HepG2 (cell line): ENCODE results near the gene HSD11B1L. TPM values are rescaled to one million over a fixed set of nuclear protein-coding genes. Genes with fewer than 3 reads are reported as not detected.

Source experiments
- ATAC-seq: fragments of 200-7000 bp; cut with Tn5 transposase; 3 replicates; pipeline ENCODE4 v1.9.1; 2020; ENCODE audit warnings: mild to moderate bottlenecking, moderate library complexity
- BruUV-seq: library from RNA; stranded (reverse); fragments of 400-500 nt; replicated peaks from 2 replicates; lab custom pipeline; 2021; lab: Mats Ljungman, UMichigan
- CTCF ChIA-PET: fragments of 300-600 bp; formaldehyde crosslinking; extraction: SDS; loops from one replicate; lab custom pipeline; 2021; ENCODE audit warnings: low total read pairs, inconsistent platforms, low intra/inter-chr PET ratio; lab: Yijun Ruan, JAX
- POLR2A ChIA-PET: fragments of 350-600 bp; sonication (Branson Sonifier 250); formaldehyde crosslinking; loops from one replicate; lab custom pipeline; 2020; ENCODE audit warnings: antibody characterized with exemption, inconsistent platforms; lab: Yijun Ruan, JAX
- DNase-seq: peaks from one replicate; pipeline ENCODE4 v3.0.0-alpha.2; 2015; ENCODE audit warnings: low spot score
- FAIRE-seq: peaks from 3 replicates; lab custom pipeline; 2011; peaks lifted over from hg19 to GRCh38; lab: Jason Lieb, UNC
- H2AFZ ChIP-seq: one replicate; pipeline ENCODE4 v1.6.1; 2011; ENCODE audit warnings: low read length, inconsistent platforms
- H3K27ac ChIP-seq: fragments of 300-600 bp; 3 replicates; pipeline ENCODE4 v1.8.0; 2011; ENCODE audit warnings: mixed run types, mild to moderate bottlenecking, mixed read lengths, low read length, inconsistent platforms; ENCODE audit not compliant: insufficient read depth; ENCODE audit errors: extremely low read length
- H3K27me3 ChIP-seq, 2 experiments: fragments of 200-600 bp in 1 of 2; 2 replicates in 1 of 2; 3 replicates in 1 of 2; pipeline versions ENCODE4 v1.6.0 to v1.8.0; 2011; ENCODE audit warnings: low read length in 2 of 2, mild to moderate bottlenecking in 2 of 2, moderate library complexity in 2 of 2, inconsistent platforms in 1 of 2; ENCODE audit not compliant: insufficient read depth in 2 of 2, control insufficient read depth in 1 of 2
- H3K36me3 ChIP-seq, 2 experiments: fragments of 200-600 bp in 1 of 2; replicated peaks in 1 of 2; 2 replicates in 1 of 2; 3 replicates in 1 of 2; pipeline versions ENCODE4 v1.5.1 to v1.8.0; 2011; ENCODE audit warnings: low read length in 2 of 2, inconsistent platforms in 1 of 2; ENCODE audit not compliant: insufficient read depth in 2 of 2, control insufficient read depth in 1 of 2
- H3K4me1 ChIP-seq: 2 replicates; pipeline ENCODE4 v1.5.1; 2012; ENCODE audit warnings: low read length, inconsistent platforms; ENCODE audit not compliant: insufficient read depth
- H3K4me2 ChIP-seq: 2 replicates; pipeline ENCODE4 v1.6.0; 2011; ENCODE audit warnings: low read depth, low read length, inconsistent platforms
- H3K4me3 ChIP-seq, 3 experiments: fragments of 200-600 bp in 1 of 3; sonication (generic), shearing (Covaris generic) in 1 of 3; replicated peaks in 1 of 3; 2 replicates each; pipeline ENCODE4 v1.5.1; 2011 to 2016; ENCODE audit warnings: low read length in 3 of 3, inconsistent platforms in 2 of 3, low read depth in 2 of 3, mild to moderate bottlenecking in 2 of 3, control low read depth in 1 of 3, mixed read lengths in 1 of 3; ENCODE audit not compliant: insufficient read depth in 1 of 3
- H3K79me2 ChIP-seq: one replicate; pipeline ENCODE4 v1.6.1; 2011; ENCODE audit warnings: low read length, inconsistent platforms; ENCODE audit not compliant: insufficient read depth
- H3K9ac ChIP-seq: 2 replicates; pipeline ENCODE4 v1.6.0; 2011; ENCODE audit warnings: mild to moderate bottlenecking, low read depth, low read length, inconsistent platforms; ENCODE audit not compliant: insufficient read depth
- H3K9me3 ChIP-seq: 2 replicates; pipeline ENCODE4 v1.5.1; 2012; ENCODE audit warnings: mild to moderate bottlenecking, low read length
- H4K20me1 ChIP-seq: 2 replicates; pipeline ENCODE4 v1.6.0; 2011; ENCODE audit warnings: inconsistent platforms, mild to moderate bottlenecking, low read length, moderate library complexity; ENCODE audit not compliant: insufficient read depth
- CENPT ChIP-seq: sonication (generic); formaldehyde crosslinking; IDR thresholded peaks from 2 replicates; pipeline ENCODE4 v1.8.0; 2022; ENCODE audit warnings: low read depth, mild to moderate bottlenecking, moderate library complexity, missing genetic modification reagents
- FOXJ3 ChIP-seq: sonication (generic); formaldehyde crosslinking; IDR thresholded peaks from 2 replicates; pipeline ENCODE4 v1.4.0; 2020; ENCODE audit warnings: missing genetic modification reagents, mild to moderate bottlenecking, borderline replicate concordance
- IRF2 ChIP-seq: IDR thresholded peaks from 2 replicates; pipeline ENCODE4 v1.6.1; 2018; ENCODE audit warnings: missing genetic modification reagents, missing compliant biosample characterization
- KDM5B ChIP-seq: sonication (generic); formaldehyde crosslinking; IDR thresholded peaks from 2 replicates; pipeline ENCODE4 v1.4.0; 2020; ENCODE audit warnings: missing genetic modification reagents, mild to moderate bottlenecking, borderline replicate concordance
- MIXL1 ChIP-seq: IDR thresholded peaks from 2 replicates; pipeline ENCODE4 v1.6.1; 2016
- NR3C1 ChIP-seq: sonication (generic); formaldehyde crosslinking; IDR thresholded peaks from 2 replicates; pipeline ENCODE4 v1.4.0; 2020; ENCODE audit warnings: missing genetic modification reagents
- POLR2AphosphoS2 ChIP-seq: IDR thresholded peaks from 2 replicates; pipeline ENCODE4 v1.6.1; 2011; ENCODE audit warnings: low read depth, low read length, improper control_type of control experiment
- TBP ChIP-seq: sonication (generic); formaldehyde crosslinking; IDR thresholded peaks from 2 replicates; pipeline ENCODE4 v1.5.0; 2020; ENCODE audit warnings: missing genetic modification reagents
- ZFP90 ChIP-seq: sonication (generic); formaldehyde crosslinking; IDR thresholded peaks from 2 replicates; pipeline ENCODE4 v1.8.0; 2022; ENCODE audit warnings: missing genetic modification reagents, mild to moderate bottlenecking, inconsistent platforms, borderline replicate concordance
- ZNF720 ChIP-seq: sonication (generic); formaldehyde crosslinking; IDR thresholded peaks from 2 replicates; pipeline ENCODE4 v1.4.0; 2020; ENCODE audit warnings: missing genetic modification reagents
- ZNF773 ChIP-seq: sonication (generic); formaldehyde crosslinking; IDR thresholded peaks from 2 replicates; pipeline ENCODE4 v1.4.0; 2020; ENCODE audit warnings: missing genetic modification reagents, borderline replicate concordance
- WGBS: methylation state at CpG from one replicate; pipeline ENCODE4 v1.1.6; 2017; ENCODE audit warnings: low lambda C conversion rate; 5-methylcytosine and 5-hydroxymethylcytosine counted together
- in situ Hi-C: cut with HindIII; loops from 2 replicates; pipeline ENCODE4 v1.10.0; 2017; ENCODE audit warnings: low pct_unique_long_range_greater_than_20kb; ENCODE audit not compliant: extremely low pct_ligation_motif_present
- intact Hi-C: fragments of 100-400 bp; cut with micrococcal nuclease; formaldehyde crosslinking; loops from one replicate; pipeline ENCODE4 v1.10.0; 2022; ENCODE audit not compliant: unreplicated experiment
- polyA plus RNA-seq, 8 experiments: library from polyadenylated mRNA; depleted of rRNA in 3 of 8; stranded (reverse) in 7 of 8; unstranded in 1 of 8; fragments of >200 nt; fragmentation: Illumina TruSeq in 4 of 8; extraction: Trizol in 4 of 8; gene quantifications; 2 replicates each; pipeline versions ENCODE4 v1.2.1 to v1.2.3, GENCODE V29; 2011 to 2016; ENCODE audit warnings: low read depth in 4 of 8, missing spikeins in 1 of 8, mixed read lengths in 1 of 8; ENCODE audit not compliant: insufficient read depth in 1 of 8
- total RNA-seq, 5 experiments: library from RNA; depleted of rRNA; stranded (reverse); fragments of >200 nt; fragmentation: Illumina TruSeq; extraction: Trizol; gene quantifications; 2 replicates each; pipeline ENCODE4 v1.2.3, GENCODE V29; 2016; ENCODE audit warnings: low read depth in 1 of 5
- TF ChIP-seq, protein P1 (sequence below): sonication (generic); formaldehyde crosslinking; IDR thresholded peaks from 2 replicates; pipeline ENCODE4; 2020; ENCODE audit warnings: missing genetic modification reagents, mild to moderate bottlenecking, borderline replicate concordance
- TF ChIP-seq, protein P2 (sequence below): sonication (generic); formaldehyde crosslinking; conservative IDR thresholded peaks from 2 replicates; pipeline ENCODE4 v1.4.0; 2020; ENCODE audit warnings: missing genetic modification reagents

The HSD11B1L gene
- total and polyA plus RNA-seq, 2 of the 13 experiments (the other 11 are each of a cell fraction or from before 2014, with no cell fraction given) = 2.8 to 3.9 TPM

DNA sequence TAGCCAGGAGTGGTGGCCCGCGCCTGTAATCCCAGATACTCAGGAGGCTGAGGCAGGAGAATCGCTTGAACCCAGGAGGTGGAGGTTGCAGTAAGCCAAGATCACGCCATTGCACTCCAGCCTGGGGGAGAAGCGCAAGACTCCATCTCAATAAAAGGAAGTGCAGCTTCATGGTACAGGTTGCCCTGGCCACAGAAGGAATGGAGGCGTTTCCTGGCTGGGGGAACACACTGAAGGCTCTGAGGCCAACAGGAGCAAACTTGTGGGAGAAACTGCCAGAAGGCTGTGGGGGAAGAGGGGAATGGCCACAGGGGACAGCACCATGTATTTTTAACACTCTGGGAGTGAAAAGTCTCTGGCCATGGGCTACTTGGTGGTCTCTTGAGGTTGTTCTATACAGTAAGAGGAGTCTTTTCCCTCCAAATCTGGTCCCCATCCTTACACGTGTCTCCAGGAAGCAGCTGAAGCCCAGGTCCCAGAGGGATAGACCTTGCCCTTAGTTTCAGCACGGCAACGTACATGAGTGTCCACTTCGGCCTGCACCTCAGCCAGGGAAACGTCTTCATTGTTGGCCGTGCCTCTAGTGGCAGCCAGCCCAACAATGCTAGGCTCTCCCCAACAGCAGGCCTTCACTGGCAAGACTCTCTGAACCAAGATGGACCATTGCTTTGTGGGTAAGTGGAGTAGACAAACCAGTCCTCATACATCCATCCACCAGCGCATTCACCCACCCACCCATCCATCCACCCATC lies 7.9 kb upstream of the HSD11B1L start:
- H3K9ac ChIP-seq = no peak overlapping the region
- no peak overlapping the region for H3K27ac ChIP-seq
- ChIA-PET CTCF (no interaction called here), POLR2A (no interaction called here)
- H3K27me3 ChIP-seq = no peaks in the 10 kb centered on the region
- no peak for FAIRE-seq
- DNase-seq = no peak
- in situ Hi-C loops (no loop called here), intact Hi-C loops (no loop called here)
- TF ChIP-seq MIXL1 (CRISPR knock-in tag) (no peak), CENPT (no peak), TBP (CRISPR knock-in tag) (no peak), ZNF720 (CRISPR knock-in tag) (no peak), KDM5B (CRISPR knock-in tag) (no peak), POLR2AphosphoS2 (no peak), IRF2 (no peak), NR3C1 (CRISPR knock-in tag) (no peak), ZNF773 (no peak), ZFP90 (no peak), FOXJ3 (CRISPR knock-in tag) (no peak)
- TF ChIP-seq, protein P1, sequence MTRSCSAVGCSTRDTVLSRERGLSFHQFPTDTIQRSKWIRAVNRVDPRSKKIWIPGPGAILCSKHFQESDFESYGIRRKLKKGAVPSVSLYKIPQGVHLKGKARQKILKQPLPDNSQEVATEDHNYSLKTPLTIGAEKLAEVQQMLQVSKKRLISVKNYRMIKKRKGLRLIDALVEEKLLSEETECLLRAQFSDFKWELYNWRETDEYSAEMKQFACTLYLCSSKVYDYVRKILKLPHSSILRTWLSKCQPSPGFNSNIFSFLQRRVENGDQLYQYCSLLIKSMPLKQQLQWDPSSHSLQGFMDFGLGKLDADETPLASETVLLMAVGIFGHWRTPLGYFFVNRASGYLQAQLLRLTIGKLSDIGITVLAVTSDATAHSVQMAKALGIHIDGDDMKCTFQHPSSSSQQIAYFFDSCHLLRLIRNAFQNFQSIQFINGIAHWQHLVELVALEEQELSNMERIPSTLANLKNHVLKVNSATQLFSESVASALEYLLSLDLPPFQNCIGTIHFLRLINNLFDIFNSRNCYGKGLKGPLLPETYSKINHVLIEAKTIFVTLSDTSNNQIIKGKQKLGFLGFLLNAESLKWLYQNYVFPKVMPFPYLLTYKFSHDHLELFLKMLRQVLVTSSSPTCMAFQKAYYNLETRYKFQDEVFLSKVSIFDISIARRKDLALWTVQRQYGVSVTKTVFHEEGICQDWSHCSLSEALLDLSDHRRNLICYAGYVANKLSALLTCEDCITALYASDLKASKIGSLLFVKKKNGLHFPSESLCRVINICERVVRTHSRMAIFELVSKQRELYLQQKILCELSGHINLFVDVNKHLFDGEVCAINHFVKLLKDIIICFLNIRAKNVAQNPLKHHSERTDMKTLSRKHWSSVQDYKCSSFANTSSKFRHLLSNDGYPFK (CRISPR knock-in tag) = no peak
- TF ChIP-seq, protein P2, sequence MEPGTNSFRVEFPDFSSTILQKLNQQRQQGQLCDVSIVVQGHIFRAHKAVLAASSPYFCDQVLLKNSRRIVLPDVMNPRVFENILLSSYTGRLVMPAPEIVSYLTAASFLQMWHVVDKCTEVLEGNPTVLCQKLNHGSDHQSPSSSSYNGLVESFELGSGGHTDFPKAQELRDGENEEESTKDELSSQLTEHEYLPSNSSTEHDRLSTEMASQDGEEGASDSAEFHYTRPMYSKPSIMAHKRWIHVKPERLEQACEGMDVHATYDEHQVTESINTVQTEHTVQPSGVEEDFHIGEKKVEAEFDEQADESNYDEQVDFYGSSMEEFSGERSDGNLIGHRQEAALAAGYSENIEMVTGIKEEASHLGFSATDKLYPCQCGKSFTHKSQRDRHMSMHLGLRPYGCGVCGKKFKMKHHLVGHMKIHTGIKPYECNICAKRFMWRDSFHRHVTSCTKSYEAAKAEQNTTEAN (CRISPR knock-in tag) = no peak
- H3K4me2 ChIP-seq = no peak overlapping the region
- WGBS = 96% methylated on average over 13 of the region's 13 CpGs
- peaks cover 3% of the 10 kb centered on the region for H3K4me1 ChIP-seq
- no peak for ATAC-seq
- no peaks in the 10 kb centered on the region for H3K79me2 ChIP-seq
- no TSS peak for BruUV-seq
- no peak overlapping the region for H2AFZ ChIP-seq
- no peaks in the 10 kb centered on the region for H3K9me3 ChIP-seq
- peaks cover 12 to 18% of the 10 kb centered on the region in 2 experiments; a peak in 4 of 5 replicates for H3K36me3 ChIP-seq
- H3K4me3 ChIP-seq = no peak overlapping the region
- H4K20me1 ChIP-seq = no peaks in the 10 kb centered on the region
